Ishikawa (cell line): ENCODE measurements around the gene MAGEF1.

Source experiments
- CEBPB ChIP-seq: IDR thresholded peaks from 2 replicates; pipeline ENCODE4 v1.6.1; 2012
- CREB1 ChIP-seq: IDR thresholded peaks from 2 replicates; pipeline ENCODE4 v1.6.1; 2012; ENCODE audit warnings: low read depth
- EGR1 ChIP-seq: IDR thresholded peaks from 2 replicates; pipeline ENCODE4 v1.6.1; 2012
- EP300 ChIP-seq: IDR thresholded peaks from 2 replicates; pipeline ENCODE4 v1.6.1; 2012; ENCODE audit warnings: borderline replicate concordance
- FOXM1 ChIP-seq: IDR thresholded peaks from 2 replicates; pipeline ENCODE4 v1.6.1; 2012; ENCODE audit warnings: low read depth, borderline replicate concordance
- NFIC ChIP-seq: IDR thresholded peaks from 2 replicates; pipeline ENCODE4 v1.6.1; 2012
- RAD21 ChIP-seq: IDR thresholded peaks from 2 replicates; pipeline ENCODE4 v1.6.1; 2012; ENCODE audit warnings: low read depth
- TAF1 ChIP-seq: IDR thresholded peaks from 2 replicates; pipeline ENCODE4 v1.6.1; 2012; ENCODE audit warnings: low read depth, mild to moderate bottlenecking
- TCF12 ChIP-seq: IDR thresholded peaks from 2 replicates; pipeline ENCODE4 v1.6.1; 2012; ENCODE audit warnings: low read depth
- TEAD4 ChIP-seq: IDR thresholded peaks from 2 replicates; pipeline ENCODE4 v1.6.1; 2012
- YY1 ChIP-seq: IDR thresholded peaks from 2 replicates; pipeline ENCODE4 v1.6.1; 2012; ENCODE audit warnings: low read depth
- ZBTB7A ChIP-seq: IDR thresholded peaks from 2 replicates; pipeline ENCODE4 v1.6.1; 2012; ENCODE audit warnings: low read depth
- TF ChIP-seq, protein P1 (sequence below): IDR thresholded peaks from 2 replicates; pipeline ENCODE4 v1.6.1; 2012; ENCODE audit warnings: low read depth, mild to moderate bottlenecking
- TF ChIP-seq, protein P2 (sequence below): IDR thresholded peaks from 2 replicates; pipeline ENCODE4 v1.6.1; 2012
- TF ChIP-seq, protein P3 (sequence below): IDR thresholded peaks from 2 replicates; pipeline ENCODE4 v1.6.1; 2012

MAGEF1 gene

DNA sequence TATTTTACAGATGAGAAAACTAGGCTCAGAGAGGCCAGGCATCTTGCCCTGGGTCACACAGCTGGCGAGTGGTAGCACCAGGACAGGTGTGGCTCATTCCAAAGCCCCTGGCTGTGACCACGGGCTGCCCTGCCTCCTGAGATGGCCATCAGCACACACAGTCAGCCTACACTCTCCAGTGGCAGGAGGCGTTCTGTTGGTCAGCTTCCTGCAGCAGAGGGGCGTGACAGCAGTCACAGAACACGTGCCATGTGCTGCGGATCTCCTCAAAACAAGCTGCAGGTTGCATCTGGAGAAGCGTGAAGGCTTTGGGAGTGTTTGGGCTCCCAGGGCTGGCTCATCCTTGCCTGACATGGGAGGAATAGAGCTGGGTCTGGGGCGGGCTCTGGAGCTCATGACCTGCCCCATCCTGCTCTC, 43.5 kb upstream of the MAGEF1 start:
- no peak for TF ChIP-seq EGR1
- TF ChIP-seq ZBTB7A: no peak
- TF ChIP-seq RAD21: no peak
- TF ChIP-seq TCF12: no peak
- TF ChIP-seq NFIC: no peak

DNA sequence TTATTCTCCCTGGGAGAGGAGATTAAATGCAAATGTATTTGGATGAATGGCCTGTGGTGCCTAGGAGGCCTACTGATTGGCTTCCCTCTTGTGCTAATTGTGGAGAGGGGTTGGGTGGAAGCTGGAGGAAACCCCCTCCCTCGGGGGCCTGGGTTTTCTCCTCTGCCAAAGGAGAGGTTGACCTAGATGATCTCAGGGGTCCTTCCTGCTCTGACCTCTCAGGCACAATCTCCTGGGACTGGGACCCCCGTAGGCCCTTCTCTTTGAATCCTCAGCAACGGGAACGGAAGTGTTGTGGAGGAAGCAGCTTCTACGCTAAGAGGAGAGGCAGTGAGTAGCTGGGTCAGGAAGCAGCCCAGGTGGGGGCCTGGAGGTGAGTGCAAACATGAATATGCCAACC, 40.5 kb upstream of the MAGEF1 start:
- TF ChIP-seq TAF1: no peak
- TF ChIP-seq FOXM1: no peak
- no peak for TF ChIP-seq YY1
- TF ChIP-seq TEAD4: no peak
- TF ChIP-seq CREB1: no peak
- no peak for TF ChIP-seq ZBTB7A
- TF ChIP-seq NFIC: no peak
- no peak for TF ChIP-seq TCF12
- TF ChIP-seq, protein P1, sequence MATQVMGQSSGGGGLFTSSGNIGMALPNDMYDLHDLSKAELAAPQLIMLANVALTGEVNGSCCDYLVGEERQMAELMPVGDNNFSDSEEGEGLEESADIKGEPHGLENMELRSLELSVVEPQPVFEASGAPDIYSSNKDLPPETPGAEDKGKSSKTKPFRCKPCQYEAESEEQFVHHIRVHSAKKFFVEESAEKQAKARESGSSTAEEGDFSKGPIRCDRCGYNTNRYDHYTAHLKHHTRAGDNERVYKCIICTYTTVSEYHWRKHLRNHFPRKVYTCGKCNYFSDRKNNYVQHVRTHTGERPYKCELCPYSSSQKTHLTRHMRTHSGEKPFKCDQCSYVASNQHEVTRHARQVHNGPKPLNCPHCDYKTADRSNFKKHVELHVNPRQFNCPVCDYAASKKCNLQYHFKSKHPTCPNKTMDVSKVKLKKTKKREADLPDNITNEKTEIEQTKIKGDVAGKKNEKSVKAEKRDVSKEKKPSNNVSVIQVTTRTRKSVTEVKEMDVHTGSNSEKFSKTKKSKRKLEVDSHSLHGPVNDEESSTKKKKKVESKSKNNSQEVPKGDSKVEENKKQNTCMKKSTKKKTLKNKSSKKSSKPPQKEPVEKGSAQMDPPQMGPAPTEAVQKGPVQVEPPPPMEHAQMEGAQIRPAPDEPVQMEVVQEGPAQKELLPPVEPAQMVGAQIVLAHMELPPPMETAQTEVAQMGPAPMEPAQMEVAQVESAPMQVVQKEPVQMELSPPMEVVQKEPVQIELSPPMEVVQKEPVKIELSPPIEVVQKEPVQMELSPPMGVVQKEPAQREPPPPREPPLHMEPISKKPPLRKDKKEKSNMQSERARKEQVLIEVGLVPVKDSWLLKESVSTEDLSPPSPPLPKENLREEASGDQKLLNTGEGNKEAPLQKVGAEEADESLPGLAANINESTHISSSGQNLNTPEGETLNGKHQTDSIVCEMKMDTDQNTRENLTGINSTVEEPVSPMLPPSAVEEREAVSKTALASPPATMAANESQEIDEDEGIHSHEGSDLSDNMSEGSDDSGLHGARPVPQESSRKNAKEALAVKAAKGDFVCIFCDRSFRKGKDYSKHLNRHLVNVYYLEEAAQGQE: no peak
- TF ChIP-seq RAD21: no peak
- TF ChIP-seq, protein P2, sequence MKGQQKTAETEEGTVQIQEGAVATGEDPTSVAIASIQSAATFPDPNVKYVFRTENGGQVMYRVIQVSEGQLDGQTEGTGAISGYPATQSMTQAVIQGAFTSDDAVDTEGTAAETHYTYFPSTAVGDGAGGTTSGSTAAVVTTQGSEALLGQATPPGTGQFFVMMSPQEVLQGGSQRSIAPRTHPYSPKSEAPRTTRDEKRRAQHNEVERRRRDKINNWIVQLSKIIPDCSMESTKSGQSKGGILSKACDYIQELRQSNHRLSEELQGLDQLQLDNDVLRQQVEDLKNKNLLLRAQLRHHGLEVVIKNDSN: no peak
- TF ChIP-seq, protein P3, sequence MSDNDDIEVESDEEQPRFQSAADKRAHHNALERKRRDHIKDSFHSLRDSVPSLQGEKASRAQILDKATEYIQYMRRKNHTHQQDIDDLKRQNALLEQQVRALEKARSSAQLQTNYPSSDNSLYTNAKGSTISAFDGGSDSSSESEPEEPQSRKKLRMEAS: no peak
- TF ChIP-seq EGR1: no peak
- TF ChIP-seq CEBPB: no peak
- TF ChIP-seq EP300: no peak

DNA sequence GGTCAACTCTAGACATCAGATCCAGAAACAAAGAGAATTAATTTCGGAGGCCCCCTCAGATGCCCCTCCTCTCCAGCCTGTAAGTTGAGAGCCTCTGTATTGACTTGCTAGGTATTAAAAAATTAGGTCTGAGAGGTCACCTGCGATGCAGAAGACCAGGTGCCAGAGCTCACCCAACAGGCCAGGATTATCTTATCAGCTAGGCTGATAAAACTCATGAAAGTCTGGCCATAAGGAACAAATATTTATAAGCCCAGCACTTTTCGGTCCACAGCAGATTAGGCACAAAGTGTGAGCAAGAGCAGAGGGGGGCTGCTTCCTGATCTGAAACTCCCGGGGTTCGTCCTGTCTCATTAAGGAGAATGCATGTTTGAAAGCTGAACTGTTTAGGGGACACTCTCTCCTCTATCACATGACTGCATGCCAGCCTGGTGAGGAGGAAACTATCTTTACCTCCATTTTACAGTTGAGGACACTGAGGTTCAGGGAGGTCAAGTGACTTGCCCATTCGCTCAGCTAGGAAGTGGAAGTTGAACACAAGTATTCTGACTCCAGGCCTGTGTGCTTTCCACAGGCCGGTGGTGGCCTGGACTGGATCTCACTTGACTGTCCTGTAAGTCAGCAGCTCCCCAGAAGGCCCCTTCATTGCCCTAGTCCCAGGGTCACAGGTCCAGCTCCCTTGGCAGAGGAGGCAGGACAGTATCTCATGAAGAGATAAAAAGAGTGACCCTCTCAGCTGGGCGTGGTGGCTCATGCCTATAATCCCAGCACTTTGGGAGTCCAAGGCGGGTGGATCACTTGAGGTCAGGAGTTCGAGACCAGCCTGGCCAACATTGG, 39.6 kb upstream of the MAGEF1 start:
- TF ChIP-seq YY1 (no peak), EP300 (no peak), FOXM1 (no peak), CEBPB (no peak), RAD21 (no peak), TEAD4 (no peak), CREB1 (no peak), TAF1 (no peak), ZBTB7A (no peak)
- TF ChIP-seq, protein P1: no peak

DNA sequence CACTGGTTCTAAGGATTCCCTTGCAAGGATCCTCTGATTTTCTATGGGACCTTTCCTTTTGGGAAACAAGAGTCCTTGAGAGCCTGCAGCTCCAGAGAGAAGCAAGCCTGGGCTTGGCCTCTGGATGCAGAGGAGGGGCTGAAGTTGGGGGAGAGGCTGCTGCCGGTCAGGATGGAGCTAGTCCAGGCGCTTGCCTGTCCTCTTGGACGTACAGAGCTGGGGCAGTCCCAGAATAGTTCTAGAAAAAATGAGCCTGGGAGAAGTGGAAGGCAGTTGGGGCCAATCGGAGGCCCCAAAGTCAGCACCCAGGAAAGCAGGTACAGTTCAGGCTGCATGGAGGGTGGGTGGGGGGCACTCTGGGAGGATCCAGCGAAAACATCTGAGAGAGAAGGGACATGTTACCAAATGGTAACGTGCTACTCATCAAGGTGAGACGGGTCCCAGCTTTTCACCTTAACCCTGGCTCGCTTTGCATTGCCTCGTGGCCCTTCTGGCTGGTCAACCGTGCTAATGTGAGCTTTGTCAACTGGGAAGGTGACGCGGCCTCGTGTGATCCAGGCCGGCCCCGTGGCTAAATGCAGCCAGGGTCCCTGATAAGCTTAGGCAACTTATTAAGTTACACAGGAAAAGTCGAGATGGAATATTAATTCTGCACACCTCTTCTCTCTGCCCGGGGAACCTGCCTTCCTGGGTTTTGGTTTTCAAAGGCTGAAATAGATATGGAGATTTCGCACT, 38.7 kb upstream of the MAGEF1 start:
- TF ChIP-seq EP300: no peak
- no peak for TF ChIP-seq CEBPB
- TF ChIP-seq, protein P2: no peak
- no peak for TF ChIP-seq FOXM1
- no peak for TF ChIP-seq ZBTB7A
- TF ChIP-seq, protein P1: no peak
- TF ChIP-seq TAF1: no peak
- TF ChIP-seq, protein P3: no peak
- no peak for TF ChIP-seq NFIC
- TF ChIP-seq YY1: no peak
- TF ChIP-seq EGR1: no peak
- TF ChIP-seq RAD21: no peak
- TF ChIP-seq CREB1: no peak
- TF ChIP-seq TEAD4: no peak
- no peak for TF ChIP-seq TCF12
